Activated T-cell treated with anti-CD3 and anti-CD28 coated beads, Interleukin-2, amount 50 U/mL, for 24 hours (primary cell): Measurements from ENCODE around the gene TIGD7.
"Not testable (repeated sequence)": the region's sequence is repeated elsewhere in the genome, so short reads cannot be mapped to it uniquely, and the experiment has no call there.

Source experiments
- DNase-seq: peaks from one replicate; pipeline ENCODE4 v3.0.0-alpha.2; 2020
- H3K27ac Mint-ChIP-seq: 2 replicates; pipeline ENCODE4 v1.8.0; 2020; ENCODE audit warnings: mild to moderate bottlenecking, mixed read lengths
- H3K27me3 Mint-ChIP-seq: 2 replicates; pipeline ENCODE4 v1.8.0; 2020; ENCODE audit warnings: mixed read lengths
- H3K36me3 Mint-ChIP-seq: 2 replicates; pipeline ENCODE4 v1.8.0; 2020; ENCODE audit warnings: low read depth, mixed read lengths
- H3K4me1 Mint-ChIP-seq: 2 replicates; pipeline ENCODE4 v1.8.0; 2020; ENCODE audit warnings: low read depth, mixed read lengths
- H3K4me3 Mint-ChIP-seq: 2 replicates; pipeline ENCODE4 v1.8.0; 2020; ENCODE audit warnings: mild to moderate bottlenecking, moderate library complexity, mixed read lengths
- H3K9me3 Mint-ChIP-seq: 2 replicates; pipeline ENCODE4 v1.8.0; 2020; ENCODE audit warnings: mixed read lengths

TIGD7 gene

DNA sequence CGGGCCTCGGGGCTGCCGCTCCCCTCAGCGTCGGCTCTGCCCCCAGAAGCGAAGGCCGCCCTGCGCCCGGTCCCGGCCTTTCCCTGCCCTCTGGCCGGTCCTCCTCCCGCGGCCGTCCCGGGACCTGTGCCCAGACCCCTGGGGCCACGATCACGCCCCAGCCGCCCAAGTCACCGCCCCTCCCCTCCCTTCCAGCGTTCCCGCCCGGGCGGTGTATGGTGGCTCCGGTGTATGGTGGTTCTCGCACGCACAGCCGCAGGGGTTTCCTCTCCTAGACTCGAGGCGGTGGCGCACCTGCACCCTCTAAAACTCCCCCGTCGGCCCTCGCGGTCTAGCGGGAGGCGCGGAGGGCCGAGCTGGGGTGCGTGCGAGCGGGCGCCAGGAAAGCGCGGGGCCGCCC, 10.0 kb downstream of the TIGD7 start:
- DNase-seq: no peak
- peaks cover 74% of the 10 kb centered on the region for H3K9me3 Mint-ChIP-seq
- no peak overlapping the region for H3K4me3 Mint-ChIP-seq
- no peak overlapping the region for H3K27ac Mint-ChIP-seq
- no peaks in the 10 kb centered on the region for H3K4me1 Mint-ChIP-seq
- H3K27me3 Mint-ChIP-seq: no peaks in the 10 kb centered on the region
- H3K36me3 Mint-ChIP-seq: peaks cover 85% of the 10 kb centered on the region

DNA sequence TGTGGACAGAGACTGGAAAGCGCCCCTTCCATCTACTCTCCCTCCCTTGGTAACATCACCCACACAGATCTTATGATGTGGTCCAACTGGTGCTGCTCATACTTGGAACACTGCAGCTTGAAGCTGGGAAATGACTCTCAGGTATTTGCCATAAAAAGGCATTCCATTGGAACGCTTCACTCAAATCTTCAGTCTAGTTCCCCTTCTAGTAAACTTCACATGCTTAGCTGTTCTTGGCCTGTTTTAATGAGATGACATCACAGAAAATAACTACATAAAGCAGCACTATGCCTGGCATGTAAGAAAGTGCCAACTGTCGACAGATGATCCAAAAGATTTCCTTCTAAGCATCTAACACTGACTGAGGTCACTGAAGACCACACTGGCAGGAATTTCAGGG, 12.6 kb downstream of the TIGD7 start:
- H3K9me3 Mint-ChIP-seq: peaks cover 68% of the 10 kb centered on the region
- H3K27ac Mint-ChIP-seq: no peak overlapping the region
- peaks cover under 1% of the 10 kb centered on the region for H3K4me1 Mint-ChIP-seq
- H3K27me3 Mint-ChIP-seq: no peaks in the 10 kb centered on the region
- no peak overlapping the region for H3K4me3 Mint-ChIP-seq
- DNase-seq: no peak
- H3K36me3 Mint-ChIP-seq: peaks cover 89% of the 10 kb centered on the region

DNA sequence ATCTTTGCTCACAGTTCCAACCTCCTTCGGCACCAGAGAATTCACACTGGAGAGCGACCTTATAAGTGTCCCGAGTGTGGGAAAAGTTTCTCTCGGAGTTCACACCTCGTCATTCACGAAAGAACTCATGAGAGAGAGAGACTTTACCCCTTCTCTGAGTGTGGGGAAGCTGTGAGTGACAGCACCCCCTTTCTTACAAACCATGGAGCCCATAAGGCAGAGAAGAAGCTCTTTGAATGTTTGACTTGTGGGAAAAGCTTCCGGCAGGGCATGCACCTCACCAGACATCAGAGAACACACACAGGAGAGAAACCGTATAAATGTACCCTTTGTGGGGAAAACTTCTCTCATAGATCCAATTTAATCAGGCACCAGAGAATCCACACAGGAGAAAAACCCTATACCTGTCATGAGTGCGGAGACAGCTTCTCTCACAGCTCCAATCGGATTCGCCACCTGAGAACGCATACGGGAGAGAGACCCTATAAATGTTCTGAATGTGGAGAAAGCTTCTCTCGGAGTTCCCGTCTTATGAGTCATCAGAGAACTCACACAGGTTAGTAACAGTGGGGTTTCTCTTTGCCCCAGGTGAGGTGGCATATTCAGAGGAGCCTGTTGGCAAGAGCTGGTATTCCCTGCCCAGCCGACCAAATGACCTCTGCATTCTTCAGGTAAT, 15.1 kb downstream of the TIGD7 start:
- DNase-seq: no peak
- no peak overlapping the region for H3K4me3 Mint-ChIP-seq
- H3K27me3 Mint-ChIP-seq: no peaks in the 10 kb centered on the region
- peaks cover 72% of the 10 kb centered on the region for H3K9me3 Mint-ChIP-seq
- H3K4me1 Mint-ChIP-seq: peaks cover 20% of the 10 kb centered on the region
- H3K27ac Mint-ChIP-seq: no peak overlapping the region
- peaks cover 97% of the 10 kb centered on the region for H3K36me3 Mint-ChIP-seq

DNA sequence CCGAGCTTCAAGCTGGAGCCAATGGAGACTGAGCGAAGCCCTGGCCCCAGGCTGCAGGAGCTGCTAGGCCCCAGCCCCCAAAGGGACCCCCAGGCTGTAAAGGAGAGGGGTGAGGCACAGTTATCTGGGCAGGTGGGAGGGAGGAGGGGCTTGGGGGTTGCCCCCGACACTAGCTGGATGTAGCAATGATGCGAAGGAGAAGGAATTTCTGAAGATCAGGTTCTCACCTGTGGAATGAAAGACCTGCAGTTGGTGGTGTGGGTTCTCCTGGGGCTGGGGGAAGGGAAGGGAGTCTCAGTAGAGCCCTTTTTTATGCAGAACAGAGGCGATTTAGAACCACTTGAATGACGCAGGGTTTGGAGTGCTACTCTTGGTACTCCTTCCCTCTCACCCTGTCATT, 20.1 kb downstream of the TIGD7 start:
- Mint-ChIP-seq H3K27ac (peak overlapping the region; percentile 22), H3K4me1 (peaks cover 49% of the 10 kb centered on the region), H3K36me3 (peaks cover 76% of the 10 kb centered on the region), H3K9me3 (peaks cover 35% of the 10 kb centered on the region), H3K4me3 (peak overlapping the region; percentile 93), H3K27me3 (no peaks in the 10 kb centered on the region)
- DNase-seq: no peak

DNA sequence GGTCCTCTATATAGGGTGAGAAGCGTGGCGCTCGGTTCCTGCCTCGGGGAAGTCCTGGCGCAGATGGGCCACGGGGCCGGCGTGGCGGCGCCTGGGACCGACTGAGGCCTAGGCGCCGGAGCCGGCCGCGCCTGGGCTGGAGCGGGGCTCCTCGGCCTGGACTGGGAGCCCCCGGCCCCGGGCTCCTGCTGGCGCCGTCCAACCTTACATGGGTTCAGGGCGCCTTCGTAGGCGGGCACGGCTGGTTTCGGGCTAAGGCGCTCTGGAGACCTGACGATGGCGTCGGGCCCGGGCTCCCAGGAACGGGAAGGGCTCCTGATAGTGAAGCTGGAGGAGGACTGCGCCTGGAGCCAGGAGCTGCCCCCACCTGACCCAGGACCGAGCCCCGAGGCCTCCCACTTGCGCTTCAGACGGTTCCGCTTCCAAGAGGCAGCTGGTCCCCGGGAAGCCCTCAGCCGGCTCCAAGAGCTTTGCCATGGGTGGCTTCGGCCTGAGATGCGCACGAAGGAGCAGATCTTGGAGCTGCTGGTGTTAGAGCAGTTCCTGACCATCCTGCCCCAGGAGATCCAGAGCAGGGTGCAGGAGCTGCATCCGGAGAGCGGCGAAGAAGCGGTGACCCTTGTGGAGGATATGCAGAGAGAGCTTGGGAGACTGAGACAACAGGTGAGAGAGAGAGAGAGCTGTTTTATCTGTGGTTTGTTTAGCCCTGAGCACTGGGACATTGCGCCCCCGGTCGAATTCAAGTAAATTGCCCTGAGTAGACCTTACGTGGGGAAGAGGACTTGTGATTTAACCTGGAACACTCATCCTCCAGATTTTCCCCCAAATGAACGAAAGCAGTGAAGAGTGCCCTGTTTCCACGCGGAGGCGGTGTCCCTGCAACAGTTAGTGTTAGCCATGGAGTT, 21.4 kb downstream of the TIGD7 start:
- Mint-ChIP-seq H3K27me3 (no peaks in the 10 kb centered on the region), H3K4me1 (peaks cover 49% of the 10 kb centered on the region), H3K36me3 (peaks cover 63% of the 10 kb centered on the region), H3K27ac (peak overlapping the region; percentile 99), H3K9me3 (peaks cover 25% of the 10 kb centered on the region), H3K4me3 (peak overlapping the region; percentile 93)
- peak; percentile 40 for DNase-seq

DNA sequence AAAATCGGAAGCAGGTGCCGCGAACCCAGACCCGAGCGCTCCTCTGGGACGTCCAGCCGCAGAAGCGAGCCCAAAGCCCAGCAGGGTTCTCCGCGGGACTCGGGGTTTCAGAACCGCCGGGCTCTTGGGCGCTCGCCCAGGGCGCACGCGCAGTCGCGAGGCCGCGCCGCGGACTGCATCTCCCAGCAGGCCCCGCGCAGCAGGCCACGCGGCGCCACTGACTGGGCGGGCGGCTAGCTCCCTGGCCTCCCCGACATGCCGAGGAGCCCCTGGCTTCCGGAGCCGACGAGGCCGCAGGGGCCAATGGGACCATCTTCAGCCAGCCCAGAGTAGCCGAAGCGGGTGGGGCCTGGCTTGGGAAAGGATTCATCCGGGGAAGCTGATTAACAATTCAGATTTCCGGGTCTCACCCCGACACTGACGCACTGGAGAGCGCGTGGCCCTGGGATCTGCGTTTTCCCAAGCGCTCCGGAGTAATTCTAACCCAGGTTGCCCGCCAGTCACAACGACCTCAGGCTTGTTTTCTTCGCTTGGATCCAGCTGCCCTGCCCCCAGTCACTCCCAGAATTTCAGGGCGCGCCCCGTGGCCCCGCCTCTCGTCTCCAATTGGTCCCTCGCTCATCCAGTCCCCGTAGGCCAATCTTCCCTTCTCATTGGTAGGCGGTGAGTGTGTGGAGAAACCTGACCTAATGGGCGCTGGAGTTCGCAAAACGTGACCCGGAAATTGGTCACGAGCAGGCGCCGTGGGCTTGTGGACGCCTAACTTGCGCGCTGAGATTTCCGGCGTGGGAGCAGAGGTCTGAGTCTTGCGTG, 22.3 kb downstream of the TIGD7 start, which contains the start of gene ZNF263:
Gene ZNF263, plus strand, starts transcription at position 762 of the 813 bp plus-strand sequence. CDS start 328 bp downstream, outside the sequence.
- H3K4me1 Mint-ChIP-seq: peaks cover 49% of the 10 kb centered on the region
- peak within 1 kb of the TSS; percentile 99 for H3K27ac Mint-ChIP-seq
- peaks cover 21% of the 10 kb centered on the region for H3K9me3 Mint-ChIP-seq
- peak; percentile 93 for DNase-seq
- H3K36me3 Mint-ChIP-seq: peaks cover 54% of the 10 kb centered on the region
- H3K27me3 Mint-ChIP-seq: peaks cover 3% of the 10 kb centered on the region
- H3K4me3 Mint-ChIP-seq: peak within 1 kb of the TSS; percentile 93

DNA sequence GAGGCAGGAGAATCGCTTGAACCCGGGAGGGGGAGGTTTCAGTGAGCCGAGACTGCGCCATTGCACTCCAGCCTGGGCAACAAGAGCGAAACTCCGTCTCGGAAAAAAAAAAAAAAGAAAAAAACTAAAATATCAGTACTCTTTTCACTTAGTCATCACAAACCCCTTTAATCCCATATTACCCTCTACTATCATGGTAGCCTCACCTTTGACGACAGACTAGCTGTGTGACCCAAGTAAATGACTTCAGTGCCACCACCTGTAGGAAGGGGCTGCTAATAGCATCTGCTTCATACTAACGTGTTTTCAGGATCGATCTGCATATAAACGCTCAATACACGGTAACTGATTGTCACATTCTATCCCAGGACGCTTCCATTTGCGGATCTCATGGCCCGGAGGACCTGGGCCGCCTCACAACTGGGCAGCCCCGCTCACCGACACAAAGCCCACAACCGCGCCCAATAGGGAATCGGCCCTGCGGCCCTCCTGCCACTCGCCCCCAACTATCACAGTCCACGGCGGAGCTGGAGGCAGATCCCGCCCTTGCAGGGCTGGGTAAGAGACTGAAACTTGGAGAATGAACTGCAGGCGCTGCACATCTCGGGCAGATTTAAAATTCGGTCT, 23.0 kb downstream of the TIGD7 start:
- H3K4me1 Mint-ChIP-seq: peaks cover 46% of the 10 kb centered on the region

DNA sequence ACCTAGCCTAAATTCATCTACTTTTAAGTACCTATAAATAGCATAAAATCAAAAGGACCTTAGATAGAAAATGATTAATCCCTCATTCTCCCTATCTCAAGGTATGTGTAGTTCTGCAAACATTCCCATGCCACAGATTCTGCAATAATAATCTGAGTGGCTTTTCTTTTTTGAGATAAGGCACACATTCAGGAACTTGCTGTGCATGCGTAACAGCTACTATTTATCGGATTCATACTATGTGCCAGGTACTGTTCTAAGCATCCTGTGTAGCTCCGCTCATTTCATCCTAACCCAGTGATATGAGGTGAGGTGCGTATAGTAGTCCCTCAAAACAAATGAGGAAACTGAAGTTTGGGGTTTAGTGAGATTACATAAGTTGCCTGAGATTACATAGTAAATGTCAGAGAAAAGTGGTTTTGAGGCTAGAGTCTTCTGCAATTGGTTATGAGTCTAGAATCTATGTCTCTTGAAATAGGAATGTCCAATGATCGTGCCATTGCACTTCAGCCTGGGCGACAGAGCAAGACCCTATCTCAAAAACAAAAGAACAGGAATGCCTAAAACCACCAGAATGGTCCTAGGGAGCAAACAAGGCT, 23.9 kb downstream of the TIGD7 start:
- no peak overlapping the region for H3K27ac Mint-ChIP-seq
- peak overlapping the region; percentile 93 for H3K4me3 Mint-ChIP-seq
- no peak for DNase-seq
- H3K27me3 Mint-ChIP-seq: peaks cover 8% of the 10 kb centered on the region
- peaks cover 12% of the 10 kb centered on the region for H3K9me3 Mint-ChIP-seq
- H3K4me1 Mint-ChIP-seq: peaks cover 41% of the 10 kb centered on the region
- peaks cover 38% of the 10 kb centered on the region for H3K36me3 Mint-ChIP-seq

More for the DNA sequence above, 23.0 kb downstream of the TIGD7 start:
- Mint-ChIP-seq H3K27ac (peak overlapping the region; percentile 99), H3K4me3 (peak overlapping the region; percentile 93), H3K36me3 (peaks cover 47% of the 10 kb centered on the region), H3K9me3 (peaks cover 18% of the 10 kb centered on the region), H3K27me3 (peaks cover 3% of the 10 kb centered on the region)
- DNase-seq: no peak

DNA sequence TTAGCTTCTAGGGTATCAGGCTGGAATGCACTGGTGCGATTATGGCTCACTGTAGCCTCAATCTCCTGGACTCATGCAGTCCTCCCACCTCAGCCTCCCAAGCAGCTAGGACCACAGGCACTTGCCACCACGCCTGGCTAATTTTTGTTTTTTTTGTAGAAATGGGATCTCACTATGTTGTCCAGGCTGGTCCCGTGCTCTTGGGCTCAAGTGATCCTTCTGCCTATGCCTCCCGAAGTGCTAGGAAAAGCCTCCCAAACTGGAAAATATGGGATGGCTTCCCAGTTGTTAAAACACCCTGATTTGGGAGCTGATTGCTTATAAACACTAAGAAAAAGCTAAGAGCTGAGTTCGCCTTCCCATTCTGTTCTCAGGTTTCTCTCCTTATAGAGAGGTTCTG, 28.6 kb downstream of the TIGD7 start:
- Mint-ChIP-seq H3K27ac (no peak overlapping the region), H3K36me3 (no peaks in the 10 kb centered on the region), H3K9me3 (peaks cover 4% of the 10 kb centered on the region), H3K4me1 (peaks cover 4% of the 10 kb centered on the region), H3K4me3 (no peak overlapping the region), H3K27me3 (peaks cover 11% of the 10 kb centered on the region)
- DNase-seq: no peak

DNA sequence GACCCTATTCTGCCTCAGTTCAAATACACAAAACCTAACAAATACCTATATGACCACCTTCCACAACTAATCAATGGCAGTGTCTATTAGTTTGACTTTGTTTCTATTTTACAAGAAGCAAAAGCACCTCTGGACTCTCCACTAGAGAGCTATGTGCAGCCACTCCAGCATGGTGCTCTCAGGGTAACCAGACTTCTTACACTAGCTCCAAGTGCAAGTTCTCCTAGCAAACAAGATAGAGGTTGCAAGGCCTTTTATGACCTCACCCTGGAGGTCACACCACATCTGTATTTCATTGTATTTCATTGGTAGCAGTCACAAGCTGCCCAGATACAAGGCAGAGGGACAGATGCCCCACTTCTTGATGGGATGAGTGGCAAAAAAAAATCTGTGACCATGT, 30.3 kb downstream of the TIGD7 start:
- no peaks in the 10 kb centered on the region for H3K36me3 Mint-ChIP-seq
- no peak for DNase-seq
- no peak overlapping the region for H3K4me3 Mint-ChIP-seq
- peaks cover 6% of the 10 kb centered on the region for H3K9me3 Mint-ChIP-seq
- no peaks in the 10 kb centered on the region for H3K4me1 Mint-ChIP-seq
- peaks cover 11% of the 10 kb centered on the region for H3K27me3 Mint-ChIP-seq
- no peak overlapping the region for H3K27ac Mint-ChIP-seq

DNA sequence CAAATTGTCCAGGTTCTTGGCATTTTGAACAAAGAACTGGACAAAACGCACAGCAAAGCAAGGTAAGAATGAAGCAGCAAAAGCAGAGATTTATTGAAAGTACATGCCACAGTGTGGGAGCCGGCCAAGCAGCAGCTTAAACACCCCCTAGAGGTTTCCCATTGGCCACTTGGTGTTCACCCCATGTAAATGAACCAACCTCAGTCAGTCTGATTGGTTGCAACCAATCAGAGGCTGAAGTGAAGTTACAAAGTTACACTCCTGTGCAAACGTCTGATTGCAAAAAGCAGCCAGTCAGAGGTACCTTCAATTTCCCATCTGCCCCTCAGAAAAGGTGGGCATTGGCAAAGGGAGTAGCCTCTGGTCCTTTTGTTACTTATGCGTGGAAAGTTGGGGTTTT, 30.7 kb downstream of the TIGD7 start:
- Mint-ChIP-seq H3K36me3 (no peaks in the 10 kb centered on the region), H3K9me3 (peaks cover 6% of the 10 kb centered on the region), H3K4me3 (no peak overlapping the region), H3K27ac (no peak overlapping the region), H3K4me1 (no peaks in the 10 kb centered on the region), H3K27me3 (peaks cover 11% of the 10 kb centered on the region)
- DNase-seq: no peak

DNA sequence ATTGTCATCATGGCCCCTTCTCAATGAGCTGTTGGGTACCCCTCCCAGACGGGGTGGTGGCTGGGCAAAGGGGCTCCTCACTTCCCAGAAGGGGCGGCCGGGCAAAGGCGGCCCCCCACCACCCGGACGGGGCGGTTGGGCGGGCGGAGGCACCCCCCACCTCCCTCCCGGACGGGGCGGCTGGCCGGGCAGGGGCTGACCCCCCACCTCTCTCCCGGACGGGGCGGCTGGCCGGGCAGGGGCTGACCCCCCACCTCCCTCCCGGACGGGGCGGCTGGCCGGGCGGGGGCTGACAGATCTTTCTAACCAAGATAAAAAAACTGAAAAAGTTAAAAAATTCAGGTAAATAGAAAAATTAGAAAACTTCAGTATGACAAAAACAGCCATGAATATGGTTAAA, 33.9 kb downstream of the TIGD7 start:
- H3K9me3 Mint-ChIP-seq: peaks cover 12% of the 10 kb centered on the region
- peaks cover 12% of the 10 kb centered on the region for H3K4me1 Mint-ChIP-seq
- not testable (repeated sequence) for H3K27me3 Mint-ChIP-seq, H3K27ac Mint-ChIP-seq, H3K4me3 Mint-ChIP-seq, DNase-seq
- H3K36me3 Mint-ChIP-seq: peaks cover 22% of the 10 kb centered on the region

DNA sequence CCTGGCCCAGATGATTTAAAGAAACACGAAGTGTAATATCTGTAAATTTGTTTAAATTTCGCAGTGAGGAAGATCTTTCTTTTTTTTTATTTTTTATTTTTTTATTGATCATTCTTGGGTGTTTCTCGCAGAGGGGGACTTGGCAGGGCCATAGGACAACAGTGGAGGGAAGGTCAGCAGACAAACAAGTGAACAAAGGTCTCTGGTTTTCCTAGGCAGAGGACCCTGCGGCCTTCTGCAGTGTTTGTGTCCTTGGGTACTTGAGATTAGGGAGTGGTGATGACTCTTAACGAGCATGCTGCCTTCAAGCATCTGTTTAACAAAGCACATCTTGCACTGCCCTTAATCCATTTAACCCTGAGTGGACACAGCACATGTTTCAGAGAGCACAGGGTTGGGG, 34.5 kb downstream of the TIGD7 start:
- DNase-seq, H3K27ac Mint-ChIP-seq, H3K27me3 Mint-ChIP-seq, H3K4me3 Mint-ChIP-seq: not testable (repeated sequence)
- Mint-ChIP-seq H3K4me1 (peaks cover 13% of the 10 kb centered on the region), H3K36me3 (peaks cover 24% of the 10 kb centered on the region), H3K9me3 (peaks cover 12% of the 10 kb centered on the region)

DNA sequence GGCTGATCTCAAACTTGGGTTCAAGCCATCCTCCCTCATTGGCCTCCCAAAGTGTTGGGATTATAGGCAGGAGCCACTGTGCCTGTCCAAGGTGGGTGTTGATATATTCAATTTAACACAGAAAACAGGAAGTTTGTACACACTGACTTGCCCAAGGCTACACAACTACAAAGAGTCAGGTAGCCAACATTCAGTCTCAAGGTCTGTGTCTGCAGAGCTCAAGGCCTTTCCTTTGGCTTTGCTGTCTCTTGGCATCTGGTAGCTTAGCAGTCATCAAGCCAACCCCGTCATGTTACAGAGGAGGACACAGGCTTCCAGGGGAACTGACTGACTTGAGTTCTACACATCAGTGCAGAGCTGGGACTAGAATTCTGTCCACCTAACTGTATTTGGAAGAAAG, 36.9 kb downstream of the TIGD7 start:
- H3K36me3 Mint-ChIP-seq: peaks cover 41% of the 10 kb centered on the region

More for the DNA sequence above, 36.9 kb downstream of the TIGD7 start:
- no peak for DNase-seq
- no peaks in the 10 kb centered on the region for H3K27me3 Mint-ChIP-seq
- no peak overlapping the region for H3K4me3 Mint-ChIP-seq
- no peak overlapping the region for H3K27ac Mint-ChIP-seq
- H3K4me1 Mint-ChIP-seq: peaks cover 28% of the 10 kb centered on the region
- H3K9me3 Mint-ChIP-seq: peaks cover 8% of the 10 kb centered on the region
